NCI-H1436 (cell line): Measurements from ENCODE around the gene ARSG.

ENCODE experiments used
- DNase-seq: peaks from one replicate; lab custom pipeline; 2025; lab: John Stamatoyannopoulos, UW

The ARSG gene

GRCh38 chr17:68451670-68452354, 160.5 kb downstream of the ARSG start:
- no peak for DNase-seq

- no peak for DNase-seq
Observed at GRCh38 chr17:68452724-68453290, 161.5 kb downstream of the ARSG start.

GRCh38 chr17:68453991-68454665, 162.8 kb downstream of the ARSG start:
- DNase-seq: no peak

- peak; percentile 81 for DNase-seq
Observed at GRCh38 chr17:68455901-68456338, 164.6 kb downstream of the ARSG start.

- DNase-seq: no peak
Observed at GRCh38 chr17:68456339-68457167, 165.3 kb downstream of the ARSG start.

- DNase-seq: no peak
Observed at GRCh38 chr17:68457168-68457538, 165.9 kb downstream of the ARSG start, which contains the start of gene WIPI1. Gene WIPI1, minus strand, starts transcription at chr17:68457496. Its CDS starts 75 bp downstream, at chr17:68457421.

- DNase-seq: peak; percentile 99
Observed at GRCh38 chr17:68457539-68458259, 166.4 kb downstream of the ARSG start.

- DNase-seq: no peak
Observed at GRCh38 chr17:68458260-68459036, 167.2 kb downstream of the ARSG start.

- DNase-seq: no peak
Observed at GRCh38 chr17:68459037-68459639, 167.8 kb downstream of the ARSG start.

- no peak for DNase-seq
Observed at GRCh38 chr17:68460146-68460545, 168.9 kb downstream of the ARSG start.

- DNase-seq: no peak
Observed at GRCh38 chr17:68460715-68461114, 169.4 kb downstream of the ARSG start.

- DNase-seq: no peak
Observed at GRCh38 chr17:68461122-68461539, 169.8 kb downstream of the ARSG start.

- no peak for DNase-seq
Observed at GRCh38 chr17:68461589-68461988, 170.3 kb downstream of the ARSG start.

GRCh38 chr17:68462381-68463210, 171.3 kb downstream of the ARSG start:
- peak; percentile 96 for DNase-seq

GRCh38 chr17:68463211-68464019, 172.1 kb downstream of the ARSG start:
- DNase-seq: no peak

GRCh38 chr17:68468334-68468733, 177.0 kb downstream of the ARSG start:
- DNase-seq: no peak

- no peak for DNase-seq
Observed at GRCh38 chr17:68468788-68469187, 177.5 kb downstream of the ARSG start.
